GM23338 (cell line): ENCODE data around the gene SARS2. TPM values are rescaled to one million over a fixed set of nuclear protein-coding genes. Genes with fewer than 3 reads are reported as not detected.

ENCODE experiments used
- ATAC-seq: fragments of 200-7000 bp; cut with Tn5 transposase; 3 replicates; pipeline ENCODE4 v1.9.1; 2020
- DNase-seq: peaks from one replicate; pipeline ENCODE4 v3.0.0-alpha.2; 2015; ENCODE audit warnings: low spot score
- H2AFZ ChIP-seq: fragments of 200-600 bp; sonication (generic); 2 replicates; pipeline ENCODE4 v1.8.0; 2016; ENCODE audit warnings: antibody characterized with exemption, mild to moderate bottlenecking, moderate library complexity
- H3F3A ChIP-seq: fragments of 200-600 bp; sonication (generic); replicated peaks from 2 replicates; pipeline ENCODE4 v1.8.0; 2017; ENCODE audit warnings: antibody characterized with exemption, mixed run types, low read depth
- H3K27ac ChIP-seq: fragments of 200-600 bp; sonication (generic); 2 replicates; pipeline ENCODE4 v1.6.1; 2016; ENCODE audit warnings: low read depth
- H3K27me3 ChIP-seq: fragments of 200-600 bp; sonication (generic); 2 replicates; pipeline ENCODE4 v1.8.0; 2016; ENCODE audit warnings: mild to moderate bottlenecking, mixed run types, moderate library complexity; ENCODE audit not compliant: insufficient read depth
- H3K36me3 ChIP-seq: fragments of 200-600 bp; sonication (generic); 2 replicates; pipeline ENCODE4 v1.8.0; 2016; ENCODE audit warnings: mild to moderate bottlenecking; ENCODE audit not compliant: insufficient read depth
- H3K4me1 ChIP-seq: fragments of 200-600 bp; sonication (generic); 2 replicates; pipeline ENCODE4 v1.8.0; 2016; ENCODE audit warnings: mild to moderate bottlenecking, moderate library complexity; ENCODE audit not compliant: insufficient read depth
- H3K4me2 ChIP-seq: fragments of 200-600 bp; sonication (generic); 2 replicates; pipeline ENCODE4 v1.7.1; 2017; ENCODE audit warnings: mixed run types
- H3K4me3 ChIP-seq: fragments of 200-600 bp; sonication (generic); 2 replicates; pipeline ENCODE4 v1.6.1; 2016; ENCODE audit warnings: mixed run types
- H3K79me2 ChIP-seq: fragments of 200-600 bp; sonication (generic); replicated peaks from 2 replicates; pipeline ENCODE4 v1.8.0; 2017; ENCODE audit warnings: mild to moderate bottlenecking; ENCODE audit not compliant: insufficient read depth
- H3K9me2 ChIP-seq: fragments of 200-600 bp; sonication (generic); 2 replicates; pipeline ENCODE4 v1.8.0; 2017; ENCODE audit not compliant: insufficient read depth
- H4K20me1 ChIP-seq: fragments of 200-600 bp; sonication (generic); replicated peaks from 2 replicates; pipeline ENCODE4 v1.8.0; 2017; ENCODE audit warnings: mild to moderate bottlenecking; ENCODE audit not compliant: insufficient read depth
- H3K27ac Mint-ChIP-seq: 2 replicates; pipeline ENCODE4 v1.8.0; 2020; ENCODE audit warnings: inconsistent platforms, mild to moderate bottlenecking, moderate library complexity, mixed read lengths
- H3K27me3 Mint-ChIP-seq: 3 replicates; pipeline ENCODE4 v1.8.0; 2022; ENCODE audit warnings: low read depth, mild to moderate bottlenecking, moderate library complexity, mixed read lengths, inconsistent platforms; ENCODE audit not compliant: insufficient read depth, poor library complexity
- H3K36me3 Mint-ChIP-seq: 3 replicates; pipeline ENCODE4 v1.8.0; 2021; ENCODE audit warnings: low read depth, mild to moderate bottlenecking, inconsistent platforms, moderate library complexity, mixed read lengths
- H3K4me1 Mint-ChIP-seq: 3 replicates; pipeline ENCODE4 v1.8.0; 2020; ENCODE audit warnings: mild to moderate bottlenecking, inconsistent platforms, mixed read lengths
- H3K4me3 Mint-ChIP-seq: 3 replicates; pipeline ENCODE4 v1.8.0; 2021; ENCODE audit warnings: moderate library complexity, mild to moderate bottlenecking, inconsistent platforms, mixed read lengths
- H3K9me3 Mint-ChIP-seq: 3 replicates; pipeline ENCODE4 v1.8.0; 2020; ENCODE audit warnings: moderate library complexity, mild to moderate bottlenecking, inconsistent platforms, mixed read lengths
- STAT1 ChIP-seq: IDR thresholded peaks from one replicate; pipeline ENCODE4 v1.6.1; 2016; ENCODE audit warnings: antibody characterized with exemption; ENCODE audit not compliant: unreplicated experiment
- ZNF114 ChIP-seq: fragments of 250-450 bp; sonication (Bioruptor Pico); IDR thresholded peaks from 2 replicates; pipeline ENCODE4 v1.5.0; 2020; ENCODE audit warnings: mild to moderate bottlenecking, moderate library complexity
- ZNF331 ChIP-seq: fragments of 250-450 bp; sonication (Bioruptor Pico); IDR thresholded peaks from 2 replicates; pipeline ENCODE4 v1.5.0; 2020; ENCODE audit warnings: low read depth, mild to moderate bottlenecking, moderate library complexity
- polyA plus RNA-seq: library from polyadenylated mRNA; unstranded; fragments of >200 nt; fragmentation: Nextera tagmentation; extraction: Ambion mirVana; gene quantifications from 2 replicates; pipeline ENCODE4 v1.2.1, GENCODE V29; 2016
- total RNA-seq: library from RNA; depleted of rRNA; stranded (reverse); fragments of >200 nt; shearing (Covaris generic); gene quantifications from 2 replicates; pipeline ENCODE4 v1.2.3, GENCODE V29; 2014
- TF ChIP-seq, protein P1 (sequence below): fragments of 250-450 bp; sonication (Bioruptor Pico); IDR thresholded peaks from 2 replicates; pipeline ENCODE4 v1.5.0; 2020; ENCODE audit warnings: mild to moderate bottlenecking, moderate library complexity
- TF ChIP-seq, protein P2 (sequence below): IDR thresholded peaks from one replicate; pipeline ENCODE4 v1.6.1; 2018; ENCODE audit warnings: antibody characterized with exemption; ENCODE audit not compliant: unreplicated experiment

Gene SARS2
- total and polyA plus RNA-seq, 2 experiments from 2014 or later, result 70.6 to 75.7 TPM

DNA sequence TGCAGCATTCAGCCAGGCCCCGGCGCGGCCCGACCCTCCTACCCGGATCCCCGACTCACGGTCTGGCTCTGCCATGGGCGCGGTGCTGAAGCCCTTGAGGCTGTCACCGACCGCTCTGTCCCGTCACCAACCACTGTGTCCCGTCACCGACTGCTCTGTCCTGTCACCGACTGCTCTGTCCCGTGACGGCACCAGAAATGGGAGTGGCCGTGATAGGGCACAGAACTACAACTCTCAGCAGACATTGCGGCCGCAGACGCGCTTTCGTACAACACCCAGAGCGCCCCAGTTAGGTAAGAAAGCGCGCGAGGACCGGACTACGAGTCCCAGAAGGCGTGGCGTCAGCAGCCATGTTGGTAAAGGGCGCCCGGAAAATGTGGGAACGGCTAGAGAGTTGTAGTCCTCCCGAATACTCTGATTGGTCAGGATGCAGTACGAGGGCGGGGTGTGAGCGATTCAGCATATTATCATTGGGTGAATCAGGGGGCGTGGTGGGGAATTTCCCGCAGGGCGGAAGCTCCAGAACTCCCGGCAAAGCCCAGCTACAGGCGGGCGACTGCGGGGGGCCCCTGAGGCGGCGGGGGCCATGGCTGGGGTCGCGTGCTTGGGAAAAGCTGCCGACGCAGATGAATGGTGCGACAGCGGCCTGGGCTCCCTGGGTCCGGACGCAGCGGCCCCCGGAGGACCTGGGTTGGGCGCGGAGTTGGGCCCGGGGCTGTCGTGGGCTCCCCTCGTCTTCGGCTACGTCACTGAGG is 30.9 kb downstream of the SARS2 start, which contains the start of the genes NFKBIB and SIRT2 (continued):
- TF ChIP-seq, protein P1, sequence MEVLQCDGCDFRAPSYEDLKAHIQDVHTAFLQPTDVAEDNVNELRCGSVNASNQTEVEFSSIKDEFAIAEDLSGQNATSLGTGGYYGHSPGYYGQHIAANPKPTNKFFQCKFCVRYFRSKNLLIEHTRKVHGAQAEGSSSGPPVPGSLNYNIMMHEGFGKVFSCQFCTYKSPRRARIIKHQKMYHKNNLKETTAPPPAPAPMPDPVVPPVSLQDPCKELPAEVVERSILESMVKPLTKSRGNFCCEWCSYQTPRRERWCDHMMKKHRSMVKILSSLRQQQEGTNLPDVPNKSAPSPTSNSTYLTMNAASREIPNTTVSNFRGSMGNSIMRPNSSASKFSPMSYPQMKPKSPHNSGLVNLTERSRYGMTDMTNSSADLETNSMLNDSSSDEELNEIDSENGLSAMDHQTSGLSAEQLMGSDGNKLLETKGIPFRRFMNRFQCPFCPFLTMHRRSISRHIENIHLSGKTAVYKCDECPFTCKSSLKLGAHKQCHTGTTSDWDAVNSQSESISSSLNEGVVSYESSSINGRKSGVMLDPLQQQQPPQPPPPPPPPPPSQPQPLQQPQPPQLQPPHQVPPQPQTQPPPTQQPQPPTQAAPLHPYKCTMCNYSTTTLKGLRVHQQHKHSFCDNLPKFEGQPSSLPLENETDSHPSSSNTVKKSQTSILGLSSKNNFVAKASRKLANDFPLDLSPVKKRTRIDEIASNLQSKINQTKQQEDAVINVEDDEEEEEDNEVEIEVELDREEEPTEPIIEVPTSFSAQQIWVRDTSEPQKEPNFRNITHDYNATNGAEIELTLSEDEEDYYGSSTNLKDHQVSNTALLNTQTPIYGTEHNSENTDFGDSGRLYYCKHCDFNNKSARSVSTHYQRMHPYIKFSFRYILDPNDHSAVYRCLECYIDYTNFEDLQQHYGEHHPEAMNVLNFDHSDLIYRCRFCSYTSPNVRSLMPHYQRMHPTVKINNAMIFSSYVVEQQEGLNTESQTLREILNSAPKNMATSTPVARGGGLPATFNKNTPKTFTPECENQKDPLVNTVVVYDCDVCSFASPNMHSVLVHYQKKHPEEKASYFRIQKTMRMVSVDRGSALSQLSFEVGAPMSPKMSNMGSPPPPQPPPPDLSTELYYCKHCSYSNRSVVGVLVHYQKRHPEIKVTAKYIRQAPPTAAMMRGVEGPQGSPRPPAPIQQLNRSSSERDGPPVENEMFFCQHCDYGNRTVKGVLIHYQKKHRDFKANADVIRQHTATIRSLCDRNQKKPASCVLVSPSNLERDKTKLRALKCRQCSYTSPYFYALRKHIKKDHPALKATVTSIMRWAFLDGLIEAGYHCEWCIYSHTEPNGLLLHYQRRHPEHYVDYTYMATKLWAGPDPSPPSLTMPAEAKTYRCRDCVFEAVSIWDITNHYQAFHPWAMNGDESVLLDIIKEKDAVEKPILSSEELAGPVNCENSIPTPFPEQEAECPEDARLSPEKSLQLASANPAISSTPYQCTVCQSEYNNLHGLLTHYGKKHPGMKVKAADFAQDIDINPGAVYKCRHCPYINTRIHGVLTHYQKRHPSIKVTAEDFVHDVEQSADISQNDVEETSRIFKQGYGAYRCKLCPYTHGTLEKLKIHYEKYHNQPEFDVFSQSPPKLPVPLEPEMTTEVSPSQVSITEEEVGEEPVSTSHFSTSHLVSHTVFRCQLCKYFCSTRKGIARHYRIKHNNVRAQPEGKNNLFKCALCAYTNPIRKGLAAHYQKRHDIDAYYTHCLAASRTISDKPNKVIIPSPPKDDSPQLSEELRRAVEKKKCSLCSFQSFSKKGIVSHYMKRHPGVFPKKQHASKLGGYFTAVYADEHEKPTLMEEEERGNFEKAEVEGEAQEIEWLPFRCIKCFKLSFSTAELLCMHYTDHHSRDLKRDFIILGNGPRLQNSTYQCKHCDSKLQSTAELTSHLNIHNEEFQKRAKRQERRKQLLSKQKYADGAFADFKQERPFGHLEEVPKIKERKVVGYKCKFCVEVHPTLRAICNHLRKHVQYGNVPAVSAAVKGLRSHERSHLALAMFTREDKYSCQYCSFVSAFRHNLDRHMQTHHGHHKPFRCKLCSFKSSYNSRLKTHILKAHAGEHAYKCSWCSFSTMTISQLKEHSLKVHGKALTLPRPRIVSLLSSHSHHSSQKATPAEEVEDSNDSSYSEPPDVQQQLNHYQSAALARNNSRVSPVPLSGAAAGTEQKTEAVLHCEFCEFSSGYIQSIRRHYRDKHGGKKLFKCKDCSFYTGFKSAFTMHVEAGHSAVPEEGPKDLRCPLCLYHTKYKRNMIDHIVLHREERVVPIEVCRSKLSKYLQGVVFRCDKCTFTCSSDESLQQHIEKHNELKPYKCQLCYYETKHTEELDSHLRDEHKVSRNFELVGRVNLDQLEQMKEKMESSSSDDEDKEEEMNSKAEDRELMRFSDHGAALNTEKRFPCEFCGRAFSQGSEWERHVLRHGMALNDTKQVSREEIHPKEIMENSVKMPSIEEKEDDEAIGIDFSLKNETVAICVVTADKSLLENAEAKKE (CRISPR knock-in tag), result no peak
- TF ChIP-seq STAT1 (no peak), ZNF114 (CRISPR knock-in tag) (no peak)

DNA sequence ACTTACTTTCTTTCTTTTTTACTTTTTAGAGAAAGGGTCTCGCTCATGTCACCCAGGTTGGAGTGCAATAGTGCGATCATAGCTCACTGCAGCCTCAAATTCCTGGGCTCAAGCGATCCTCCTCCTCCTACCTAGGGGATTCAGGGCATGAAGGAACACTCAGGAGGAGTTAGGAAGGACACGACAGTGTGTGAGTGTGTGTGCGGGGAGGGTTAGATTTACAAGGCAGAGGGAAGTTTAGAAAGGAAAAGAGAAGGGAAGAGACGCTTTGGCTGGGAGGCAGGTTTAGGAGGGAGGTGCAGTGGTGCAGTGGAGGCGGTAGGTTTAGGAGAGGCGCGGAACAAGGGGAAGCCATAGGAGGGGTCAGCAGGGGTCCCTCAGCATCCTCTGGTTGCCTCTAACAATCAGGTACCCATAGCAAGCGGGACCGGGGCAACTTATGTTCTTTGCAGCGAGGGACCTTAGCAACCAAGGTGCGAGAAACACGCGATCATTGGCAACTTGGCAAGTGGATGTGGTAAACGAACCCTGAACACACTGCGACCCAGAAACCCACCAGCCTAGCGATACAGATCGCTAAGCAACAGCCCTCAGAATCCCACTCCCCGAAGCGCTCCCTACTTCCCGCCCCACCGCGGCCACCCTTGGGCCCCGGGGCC is 31.6 kb downstream of the SARS2 start:
- no peaks in the 10 kb centered on the region for H4K20me1 ChIP-seq
- H3K27ac Mint-ChIP-seq, result no peak overlapping the region
- H3K4me3 ChIP-seq, result peak overlapping the region; percentile 68
- peaks cover 23% of the 10 kb centered on the region for H3K79me2 ChIP-seq
- ATAC-seq (peak; percentile 7), DNase-seq (peak; percentile 34)
- H3K4me1 Mint-ChIP-seq, result peaks cover 12% of the 10 kb centered on the region
- H3K4me1 ChIP-seq, result peaks cover 14% of the 10 kb centered on the region
- H3K9me2 ChIP-seq, result no peaks in the 10 kb centered on the region
- peak overlapping the region; percentile 87 for H3K4me3 Mint-ChIP-seq
- H3K27me3 ChIP-seq, result peaks cover 11% of the 10 kb centered on the region
- H3K36me3 Mint-ChIP-seq, result peaks cover 3% of the 10 kb centered on the region; the same call in 2 of the 3 replicates
- H3K9me3 Mint-ChIP-seq, result peaks cover 3% of the 10 kb centered on the region; the same call in 2 of the 3 replicates
- peak overlapping the region; percentile 99 for H2AFZ ChIP-seq
- H3K4me2 ChIP-seq, result peak overlapping the region; percentile 81
- H3K27me3 Mint-ChIP-seq, result peaks cover 13% of the 10 kb centered on the region
- H3K36me3 ChIP-seq, result no peaks in the 10 kb centered on the region
- no peak overlapping the region for H3K27ac ChIP-seq
- no peaks in the 10 kb centered on the region for H3F3A ChIP-seq
- no peak for TF ChIP-seq ZNF331 (CRISPR knock-in tag)
- TF ChIP-seq, protein P2, sequence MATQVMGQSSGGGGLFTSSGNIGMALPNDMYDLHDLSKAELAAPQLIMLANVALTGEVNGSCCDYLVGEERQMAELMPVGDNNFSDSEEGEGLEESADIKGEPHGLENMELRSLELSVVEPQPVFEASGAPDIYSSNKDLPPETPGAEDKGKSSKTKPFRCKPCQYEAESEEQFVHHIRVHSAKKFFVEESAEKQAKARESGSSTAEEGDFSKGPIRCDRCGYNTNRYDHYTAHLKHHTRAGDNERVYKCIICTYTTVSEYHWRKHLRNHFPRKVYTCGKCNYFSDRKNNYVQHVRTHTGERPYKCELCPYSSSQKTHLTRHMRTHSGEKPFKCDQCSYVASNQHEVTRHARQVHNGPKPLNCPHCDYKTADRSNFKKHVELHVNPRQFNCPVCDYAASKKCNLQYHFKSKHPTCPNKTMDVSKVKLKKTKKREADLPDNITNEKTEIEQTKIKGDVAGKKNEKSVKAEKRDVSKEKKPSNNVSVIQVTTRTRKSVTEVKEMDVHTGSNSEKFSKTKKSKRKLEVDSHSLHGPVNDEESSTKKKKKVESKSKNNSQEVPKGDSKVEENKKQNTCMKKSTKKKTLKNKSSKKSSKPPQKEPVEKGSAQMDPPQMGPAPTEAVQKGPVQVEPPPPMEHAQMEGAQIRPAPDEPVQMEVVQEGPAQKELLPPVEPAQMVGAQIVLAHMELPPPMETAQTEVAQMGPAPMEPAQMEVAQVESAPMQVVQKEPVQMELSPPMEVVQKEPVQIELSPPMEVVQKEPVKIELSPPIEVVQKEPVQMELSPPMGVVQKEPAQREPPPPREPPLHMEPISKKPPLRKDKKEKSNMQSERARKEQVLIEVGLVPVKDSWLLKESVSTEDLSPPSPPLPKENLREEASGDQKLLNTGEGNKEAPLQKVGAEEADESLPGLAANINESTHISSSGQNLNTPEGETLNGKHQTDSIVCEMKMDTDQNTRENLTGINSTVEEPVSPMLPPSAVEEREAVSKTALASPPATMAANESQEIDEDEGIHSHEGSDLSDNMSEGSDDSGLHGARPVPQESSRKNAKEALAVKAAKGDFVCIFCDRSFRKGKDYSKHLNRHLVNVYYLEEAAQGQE, result no peak
